ENCODE measurements around the gene SUSD5.
"Not testable (repeated sequence)": the region's sequence is repeated elsewhere in the genome, so short reads cannot be mapped to it uniquely, and the experiment has no call there.

The SUSD5 gene

DNA sequence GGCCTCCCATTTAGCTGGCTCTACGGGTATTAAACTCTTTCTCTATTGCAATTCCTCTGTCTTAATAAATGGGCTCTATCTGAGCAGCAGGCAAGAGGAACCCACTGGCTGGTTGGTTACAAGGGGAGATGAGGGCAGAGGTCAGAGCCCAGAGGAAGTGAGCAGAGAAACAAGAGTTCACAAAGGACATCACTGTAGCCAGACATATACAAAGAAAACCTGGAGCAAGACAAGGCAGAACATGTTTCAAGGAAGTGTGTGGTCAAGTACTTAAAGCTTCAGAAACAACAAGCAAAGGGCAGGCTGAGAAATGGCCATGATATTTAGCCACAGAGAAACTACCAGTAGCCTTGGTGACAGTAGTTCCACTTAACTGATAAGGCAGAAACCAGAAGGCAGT, 24.3 kb downstream of the SUSD5 start:
- DNase-seq (ENCODE audit: low read depth in 2 of 2): no peak

DNA sequence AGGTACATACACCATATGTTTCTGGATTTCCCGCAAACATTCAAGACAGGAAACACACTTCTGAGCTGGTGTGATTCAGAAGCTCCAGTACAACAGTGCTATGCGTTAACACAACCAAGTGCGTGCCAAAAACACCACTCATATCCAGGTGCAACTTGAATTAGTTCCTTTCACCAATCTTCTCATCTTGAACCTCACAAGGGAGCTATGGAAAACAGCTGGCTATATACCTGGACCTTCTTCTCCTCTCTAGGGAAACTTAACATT, 31.3 kb downstream of the SUSD5 start:
- no peak for DNase-seq (ENCODE audit: low read depth in 2 of 2)

DNA sequence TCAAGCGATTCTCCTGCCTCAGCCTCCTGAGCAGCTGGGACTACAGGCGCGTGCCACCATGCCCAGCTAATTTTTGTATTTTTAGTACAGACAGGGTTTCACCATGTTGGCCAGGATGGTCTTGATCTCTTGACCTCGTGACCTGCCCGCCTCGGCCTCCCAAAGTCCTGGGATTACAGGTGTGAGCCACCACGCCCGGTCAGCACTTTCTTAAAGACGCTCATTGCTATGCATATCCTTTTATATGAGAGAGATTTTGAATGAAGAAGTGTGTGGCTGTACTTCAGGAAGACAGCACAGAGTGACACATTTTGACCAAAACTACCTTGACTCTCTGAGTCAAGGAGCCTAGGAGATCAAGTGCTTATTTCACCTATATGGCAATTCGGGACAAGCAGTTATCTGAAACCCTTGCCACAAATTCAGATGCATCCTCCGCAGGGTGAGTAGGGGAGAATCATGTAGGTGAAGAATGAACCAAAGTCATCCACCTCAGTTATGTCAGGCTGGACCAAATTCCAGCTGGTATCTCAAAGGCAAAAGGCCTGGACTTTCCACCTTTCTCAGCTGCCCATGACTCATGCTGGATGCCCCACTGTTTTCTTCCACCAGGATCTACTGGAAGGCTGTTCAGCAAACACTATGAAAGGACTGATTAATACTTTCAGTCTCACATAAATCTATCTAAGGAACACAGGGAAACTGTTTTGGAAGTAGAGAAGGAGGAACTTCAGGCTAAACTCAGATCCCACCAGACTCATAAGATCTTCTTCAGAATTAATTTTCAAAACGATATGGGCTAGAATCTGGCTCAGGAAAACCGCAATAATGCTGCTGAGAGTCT, 31.9 kb downstream of the SUSD5 start:
- DNase-seq (ENCODE audit: low read depth in 2 of 2): no peak

DNA sequence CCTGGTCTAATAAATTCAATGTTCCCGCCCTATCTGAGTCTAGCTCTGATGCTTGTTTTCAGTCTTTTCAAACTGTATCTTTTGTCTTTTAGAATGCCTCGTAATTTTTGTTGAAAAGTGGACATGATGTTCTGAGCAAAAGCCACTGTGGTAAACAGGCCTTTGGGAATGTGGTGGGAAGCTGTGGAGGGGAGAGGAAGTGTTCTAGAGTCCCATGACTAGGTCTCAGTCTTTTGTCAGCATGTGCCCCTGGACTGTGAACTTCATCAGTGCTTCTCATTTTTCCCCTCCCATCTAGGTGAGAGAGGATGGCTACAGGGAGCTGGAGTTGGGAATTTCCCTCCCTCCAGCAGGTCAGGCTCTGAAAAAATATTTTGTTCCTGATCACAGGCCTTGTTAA, 33.7 kb downstream of the SUSD5 start:
- DNase-seq (ENCODE audit: low read depth in 2 of 2): no peak

DNA sequence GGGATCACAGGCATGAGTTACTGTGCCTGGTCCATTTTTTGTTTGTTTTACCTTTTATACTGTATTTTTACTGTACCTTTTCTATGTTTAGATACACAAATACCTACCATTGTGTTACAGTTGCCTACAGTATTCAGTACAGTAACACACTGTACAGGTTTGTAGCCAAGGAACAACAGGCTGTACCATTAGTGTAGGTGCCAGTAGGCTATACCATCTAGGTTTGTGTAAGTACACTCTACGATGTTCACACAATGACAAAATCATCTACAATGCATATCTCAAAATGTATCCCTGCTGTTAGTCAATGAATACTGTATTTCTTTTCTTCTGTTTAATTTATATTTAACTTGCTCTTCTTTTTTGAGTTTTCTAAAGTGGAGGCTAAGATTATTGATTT, 37.0 kb downstream of the SUSD5 start:
- DNase-seq (ENCODE audit: low read depth in 2 of 2): not testable (repeated sequence)

DNA sequence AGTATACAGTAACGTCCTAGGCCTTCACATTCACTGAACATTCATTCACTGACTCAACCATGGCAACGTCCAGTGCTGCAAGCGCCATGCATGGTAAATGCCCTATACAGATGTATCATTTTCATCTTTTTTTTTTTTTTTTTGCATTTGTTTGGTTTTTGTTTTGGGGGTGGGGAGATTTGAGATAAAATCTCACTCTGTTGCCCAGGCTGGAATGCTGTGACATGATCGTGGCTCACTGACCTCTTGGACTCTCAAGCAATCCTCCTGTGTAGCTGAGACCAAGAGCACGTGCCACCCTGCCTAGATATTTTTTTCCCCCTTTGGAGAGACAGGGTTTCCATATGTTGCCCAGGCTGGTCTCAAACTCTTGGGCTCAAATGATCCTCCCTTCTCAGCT, 37.4 kb downstream of the SUSD5 start:
- DNase-seq (ENCODE audit: low read depth in 2 of 2): no peak

DNA sequence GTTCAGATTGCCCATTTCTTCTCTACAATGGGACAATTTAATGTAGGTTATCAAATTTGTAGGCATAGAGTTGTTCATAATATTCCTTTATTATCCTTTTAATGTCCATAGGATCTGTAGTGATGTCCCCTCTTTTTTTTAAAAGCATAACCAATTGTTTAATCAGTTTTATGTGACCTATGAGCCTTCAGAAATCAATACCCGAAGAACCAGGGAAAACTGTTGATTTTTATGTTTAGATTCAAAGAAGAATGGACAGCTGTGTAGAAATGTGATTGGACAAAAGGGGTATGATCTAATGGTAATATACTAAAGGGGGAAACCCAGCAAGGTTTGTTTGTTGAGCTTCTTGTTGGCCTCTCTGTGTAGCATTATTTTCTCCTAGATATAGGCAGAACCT, 39.5 kb downstream of the SUSD5 start:
- no peak for DNase-seq (ENCODE audit: low read depth in 2 of 2)

DNA sequence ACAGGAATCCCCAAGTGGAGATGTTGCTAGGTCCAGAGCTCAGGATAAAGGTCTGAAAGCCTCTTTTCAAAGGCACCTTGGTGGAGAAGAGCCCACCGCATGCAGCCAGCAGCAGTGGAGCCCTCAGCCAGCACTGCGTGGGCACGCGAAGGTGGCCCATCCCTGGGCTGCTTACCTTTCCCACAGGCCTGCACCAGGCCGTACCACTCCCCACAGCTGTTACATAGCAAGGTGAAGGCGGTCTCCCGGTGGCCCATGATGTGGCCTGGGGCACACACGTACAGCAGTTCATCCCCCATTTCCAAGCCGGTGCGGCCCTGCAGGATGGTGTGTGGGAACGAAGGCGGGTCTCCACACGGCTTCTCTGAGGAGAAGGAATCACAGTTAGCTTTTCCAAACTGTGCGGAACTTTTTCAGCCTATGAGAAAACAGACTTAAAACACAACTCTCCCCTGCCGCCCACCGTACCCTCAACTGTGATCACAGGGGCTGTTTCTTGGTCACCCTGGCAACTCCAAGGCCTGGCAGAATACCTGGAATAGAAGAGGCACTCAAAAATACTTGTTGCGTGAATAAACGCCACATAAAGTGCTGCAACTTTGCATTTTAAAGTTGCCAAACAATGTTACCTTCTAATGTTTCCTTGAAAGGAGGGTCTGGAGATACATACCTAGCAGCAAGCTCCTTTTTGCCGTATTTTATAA, 43.7 kb downstream of the SUSD5 start:
- DNase-seq (ENCODE audit: low read depth in 2 of 2): no peak

DNA sequence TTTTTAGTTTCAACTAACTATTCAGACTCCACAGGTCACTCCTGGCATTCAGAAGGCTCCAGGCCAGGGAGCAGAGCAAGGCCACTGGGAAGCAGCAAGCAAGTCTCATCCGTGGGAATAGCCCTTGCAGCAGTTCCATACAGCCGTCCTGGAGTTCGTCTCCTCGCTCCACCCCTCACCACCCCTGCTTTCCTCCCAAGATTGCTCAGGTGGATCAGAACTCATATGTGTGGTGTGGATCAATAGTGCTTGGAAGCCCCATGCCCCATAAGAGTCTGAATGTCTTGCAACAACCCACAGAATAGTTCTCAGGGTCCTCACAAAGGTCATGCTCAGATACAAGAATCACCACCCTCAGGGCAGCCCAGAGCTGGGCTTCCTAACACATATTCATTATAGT, 44.5 kb downstream of the SUSD5 start:
- no peak for DNase-seq (ENCODE audit: low read depth in 2 of 2)

DNA sequence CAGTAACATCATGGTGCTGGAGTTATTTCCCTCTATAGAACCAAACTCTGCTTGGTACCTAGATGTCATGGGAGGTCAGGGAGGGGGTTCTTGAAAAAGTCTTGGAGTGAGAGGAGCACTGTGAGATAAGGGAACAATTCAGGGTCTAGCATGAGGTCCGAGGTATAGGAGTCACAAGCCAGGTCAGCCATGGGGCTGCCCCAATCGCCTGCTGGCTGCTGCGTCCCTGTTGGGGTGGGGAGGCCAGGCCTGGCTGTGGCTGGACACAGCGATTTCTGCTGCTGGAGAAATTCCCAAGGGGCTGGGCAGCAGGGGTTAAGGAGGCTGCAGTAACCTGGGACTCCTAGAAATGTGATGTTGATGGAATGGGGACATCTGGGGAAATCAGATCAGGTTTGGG, 44.9 kb downstream of the SUSD5 start:
- DNase-seq (ENCODE audit: low read depth in 2 of 2): no peak

DNA sequence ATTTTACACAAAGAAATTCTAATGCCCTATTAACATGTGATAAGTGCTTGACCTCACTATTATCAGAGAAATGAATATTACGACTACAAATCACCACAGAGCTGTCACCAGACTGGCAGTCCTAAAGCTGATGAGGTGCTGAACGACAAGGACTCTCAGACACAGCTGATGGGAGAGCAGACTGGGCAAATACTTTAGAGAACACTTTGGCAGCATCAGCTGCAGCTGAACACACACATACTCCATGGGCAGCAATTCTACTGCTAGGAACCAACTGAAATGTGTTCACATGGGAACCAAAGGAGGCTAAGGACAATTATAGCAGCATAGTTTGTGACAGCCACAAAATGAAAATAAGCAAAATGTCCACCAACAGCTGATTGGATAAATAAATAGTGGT, 45.5 kb downstream of the SUSD5 start:
- DNase-seq (ENCODE audit: low read depth in 2 of 2): no peak

DNA sequence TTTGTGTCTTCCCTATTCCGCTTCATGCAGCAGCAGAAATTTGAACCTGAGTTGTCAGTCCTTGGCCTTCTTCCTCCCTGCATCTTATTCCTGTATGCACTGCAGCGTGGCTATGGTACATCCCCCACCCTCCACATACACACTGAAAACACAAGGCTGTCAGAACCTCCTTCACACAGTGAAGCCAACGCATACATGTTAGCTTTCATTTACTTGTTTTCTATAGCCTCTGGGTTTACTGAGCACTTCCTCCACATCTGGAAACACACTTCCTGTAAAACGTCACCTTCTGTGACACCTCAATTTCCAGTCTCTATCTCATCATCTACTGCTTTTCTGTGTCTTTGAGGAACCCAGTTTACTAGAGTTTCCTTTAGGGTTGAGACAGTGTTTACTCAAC, 47.0 kb downstream of the SUSD5 start:
- DNase-seq (ENCODE audit: low read depth in 2 of 2): no peak

DNA sequence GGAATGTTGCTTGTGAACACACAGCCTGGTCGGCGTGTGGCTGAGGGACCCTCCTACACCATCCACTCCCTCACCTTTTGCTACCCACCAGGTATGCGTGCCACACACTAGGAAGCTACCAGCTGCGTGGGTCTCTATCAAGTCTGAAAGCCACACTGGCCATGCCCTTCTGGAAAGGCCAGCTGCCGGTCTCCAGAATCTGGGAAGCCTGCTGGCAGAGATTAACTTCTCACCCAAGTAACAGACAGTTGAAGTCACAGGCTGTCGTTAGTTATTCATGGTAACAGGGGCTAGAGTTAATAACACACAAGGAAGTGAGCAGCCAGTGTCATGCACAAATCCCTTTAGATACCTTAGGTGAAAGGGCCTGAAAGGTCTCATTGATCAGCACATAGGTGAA, 48.1 kb downstream of the SUSD5 start:
- DNase-seq (ENCODE audit: low read depth in 2 of 2): no peak

DNA sequence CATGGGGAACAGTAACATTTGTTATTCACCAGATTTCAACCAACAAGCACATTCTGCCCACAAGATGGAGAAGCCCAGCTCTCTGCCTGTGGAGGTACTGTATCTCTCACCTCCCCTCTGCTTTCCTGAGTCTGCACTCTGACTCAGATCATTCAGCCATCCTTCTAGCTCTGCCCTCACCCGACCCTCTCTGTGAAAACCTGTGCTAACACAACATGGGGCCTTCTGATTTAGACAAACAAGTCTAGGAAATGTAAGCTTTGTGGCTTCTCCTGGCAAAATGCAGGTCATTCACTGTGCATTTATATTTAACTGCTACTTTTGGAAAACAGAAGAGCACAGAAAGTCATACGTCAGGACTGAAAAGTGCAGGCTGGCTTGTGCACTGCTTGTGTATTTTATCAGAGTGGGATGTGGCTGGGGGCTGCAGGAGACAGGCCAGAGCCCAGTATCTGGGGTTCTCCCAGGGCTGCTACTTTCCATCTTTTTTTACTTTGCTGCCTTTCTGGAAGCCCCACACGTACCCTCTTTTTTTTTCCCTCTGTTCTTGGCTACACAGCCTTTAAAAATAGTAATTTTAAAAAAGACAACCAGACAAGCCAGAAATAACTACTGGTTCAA, 50.8 kb downstream of the SUSD5 start:
- no peak for DNase-seq (ENCODE audit: low read depth in 2 of 2)

DNA sequence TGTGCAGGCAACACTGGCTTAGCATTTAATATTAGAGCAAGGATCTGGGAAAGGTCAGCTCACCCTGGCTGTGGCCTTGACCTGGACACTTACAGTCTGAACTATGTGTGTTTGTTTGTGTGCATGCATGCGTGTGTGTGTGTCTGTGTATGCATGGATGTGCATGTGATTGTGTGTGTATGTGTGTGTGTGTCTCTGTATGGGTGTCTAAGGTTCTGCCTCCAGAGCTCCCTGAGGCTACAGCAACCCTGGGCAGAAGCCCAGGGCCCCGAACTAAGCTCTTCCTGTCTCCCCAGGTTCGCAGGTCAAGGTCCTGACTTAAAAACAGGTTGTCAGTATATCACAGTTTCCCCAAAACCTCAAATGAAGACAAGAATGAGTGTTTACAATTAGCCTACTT, 51.3 kb downstream of the SUSD5 start:
- DNase-seq (ENCODE audit: low read depth in 2 of 2): no peak

DNA sequence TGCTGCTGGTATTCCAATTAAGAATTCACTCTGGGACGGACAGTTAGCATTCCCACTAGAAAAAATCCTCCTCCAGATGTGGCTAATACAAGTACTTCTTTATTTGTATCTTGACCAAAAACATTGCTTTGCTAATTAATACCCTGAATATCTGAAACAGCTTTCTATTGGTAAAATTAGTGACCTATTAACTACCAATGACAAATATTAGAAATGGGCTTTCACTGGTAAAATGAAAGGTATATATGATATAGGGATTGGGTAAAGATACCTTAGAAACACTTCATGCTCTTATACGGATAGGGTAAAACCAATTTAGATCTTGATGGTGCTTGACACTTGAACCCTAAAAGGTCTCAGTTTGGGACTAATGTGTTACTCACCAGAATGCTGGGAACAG, 52.5 kb downstream of the SUSD5 start:
- no peak for DNase-seq (ENCODE audit: low read depth in 2 of 2)

DNA sequence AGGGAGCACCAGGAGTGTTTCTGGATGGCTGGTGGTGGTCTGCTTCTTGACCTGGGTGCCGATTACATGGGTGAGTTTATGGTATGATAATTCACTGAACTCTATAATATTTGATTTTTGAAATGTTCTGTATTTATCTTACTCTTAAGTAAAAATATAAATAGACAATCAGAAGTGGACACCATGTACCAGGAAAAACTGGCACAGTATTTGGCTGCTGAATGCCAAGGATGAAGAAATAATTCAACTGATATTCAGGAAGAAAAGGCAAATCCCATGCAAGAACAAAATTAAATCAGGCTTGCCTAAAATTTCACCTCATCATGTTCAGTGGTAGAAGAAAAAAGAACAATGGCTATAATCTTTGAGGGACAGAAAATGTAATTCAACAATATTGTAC, 53.2 kb downstream of the SUSD5 start:
- no peak for DNase-seq (ENCODE audit: low read depth in 2 of 2)

DNA sequence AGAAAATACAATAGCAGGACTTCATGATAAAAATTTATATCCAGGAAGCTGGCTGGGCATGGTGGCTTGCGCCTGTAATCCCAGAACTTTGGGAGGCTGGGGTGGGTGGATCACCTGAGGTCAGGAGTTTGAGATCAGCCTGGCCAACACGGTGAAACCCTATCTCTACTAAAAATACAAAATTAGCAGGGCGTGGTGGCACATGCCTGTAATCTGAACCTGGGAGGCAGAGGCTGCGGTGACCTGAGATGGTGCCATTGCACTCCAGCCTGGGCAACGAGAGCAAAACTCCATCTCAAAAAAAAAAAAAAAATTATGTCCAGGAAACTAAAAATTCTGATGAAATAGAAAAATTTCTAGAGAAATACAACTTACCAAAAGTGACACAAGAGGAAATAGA, 56.0 kb downstream of the SUSD5 start:
- DNase-seq (ENCODE audit: low read depth in 2 of 2): not testable (repeated sequence)

DNA sequence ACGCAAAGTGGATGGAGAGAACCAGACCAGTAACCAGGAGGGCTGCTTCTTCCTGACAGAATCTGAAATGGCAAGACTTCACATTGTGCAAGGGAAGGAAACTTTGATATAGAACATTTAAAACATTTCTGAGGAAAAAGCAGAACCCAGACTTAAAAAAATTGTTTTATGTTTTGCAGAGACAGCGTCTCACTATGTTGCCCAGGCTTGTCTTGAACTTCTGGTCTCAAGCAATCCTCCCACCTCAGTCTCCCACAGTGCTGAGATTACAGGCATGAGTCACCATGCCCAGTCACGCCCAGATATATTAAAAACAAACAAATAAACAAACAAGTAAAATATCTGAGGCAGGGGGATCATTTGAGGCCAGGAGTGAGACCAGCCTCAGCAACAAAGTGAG, 58.6 kb downstream of the SUSD5 start:
- DNase-seq (ENCODE audit: low read depth in 2 of 2): no peak

DNA sequence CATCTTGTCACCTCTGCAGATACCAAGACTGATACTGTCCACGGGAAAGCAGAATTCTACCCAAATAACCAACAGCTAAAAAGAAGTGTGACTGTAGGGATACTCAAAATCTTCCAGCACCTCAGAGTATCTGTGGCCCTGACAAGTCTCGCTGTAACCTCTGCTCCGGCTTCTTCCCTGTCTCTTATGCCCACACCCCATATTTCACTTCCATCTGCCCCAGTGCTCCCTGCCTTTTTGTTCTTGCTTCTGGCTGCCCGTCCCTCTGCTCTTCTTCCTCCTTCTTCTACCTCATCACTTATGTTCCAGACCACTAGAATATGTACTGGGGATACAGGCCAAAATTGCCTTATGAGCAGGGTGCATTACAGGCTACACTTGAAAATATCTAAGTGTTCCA, 59.4 kb downstream of the SUSD5 start:
- no peak for DNase-seq (ENCODE audit: low read depth in 2 of 2)

DNA sequence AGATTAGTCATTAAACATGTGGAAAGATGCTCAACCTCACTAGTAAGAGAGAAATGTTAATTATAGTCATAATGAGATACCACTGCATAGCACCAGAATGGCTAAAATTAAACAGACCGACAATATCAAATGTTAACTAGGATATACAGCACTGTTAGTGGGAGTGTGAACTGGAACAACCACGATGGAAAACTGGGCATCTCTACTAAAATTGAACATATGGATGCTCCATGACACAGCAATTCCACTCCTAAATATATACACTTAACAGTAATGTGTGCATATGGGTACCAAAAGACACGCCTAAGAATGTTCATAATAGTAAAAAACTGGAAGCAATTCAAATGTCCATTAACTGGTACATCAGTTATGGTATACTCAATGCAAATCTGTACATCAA, 63.3 kb downstream of the SUSD5 start:
- no peak for DNase-seq (ENCODE audit: low read depth in 2 of 2)

DNA sequence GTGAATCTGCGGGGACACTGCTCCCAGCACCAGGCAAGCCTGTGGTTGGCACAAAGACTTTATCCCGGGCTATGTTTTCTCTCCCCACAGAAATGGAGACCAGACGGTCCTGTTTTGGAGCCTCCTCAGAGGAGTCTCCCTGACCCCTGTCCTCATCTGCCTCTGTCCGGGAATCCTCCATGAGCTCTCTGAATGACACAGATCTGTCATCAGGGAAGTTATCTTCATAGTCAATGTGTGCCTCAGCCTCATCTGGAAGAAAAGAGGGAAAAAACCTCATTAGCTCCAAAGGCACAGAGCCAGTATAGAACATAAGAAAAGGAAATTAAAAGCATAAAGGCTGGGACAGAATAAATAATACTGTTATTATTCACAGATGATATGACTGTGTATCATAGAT, 64.8 kb downstream of the SUSD5 start:
- DNase-seq (ENCODE audit: low read depth in 2 of 2): no peak

Measured in stimulated activated CD8-positive, alpha-beta memory T cell treated with anti-CD3 and anti-CD28 coated beads, Interleukin-7, amount 100 ng/mL, for 1 hour (primary cell).